Measurements from ENCODE around the gene INHBB.
"Not testable (repeated sequence)": the region's sequence is repeated elsewhere in the genome, so short reads cannot be mapped to it uniquely, and the experiment has no call there.

INHBB gene

DNA sequence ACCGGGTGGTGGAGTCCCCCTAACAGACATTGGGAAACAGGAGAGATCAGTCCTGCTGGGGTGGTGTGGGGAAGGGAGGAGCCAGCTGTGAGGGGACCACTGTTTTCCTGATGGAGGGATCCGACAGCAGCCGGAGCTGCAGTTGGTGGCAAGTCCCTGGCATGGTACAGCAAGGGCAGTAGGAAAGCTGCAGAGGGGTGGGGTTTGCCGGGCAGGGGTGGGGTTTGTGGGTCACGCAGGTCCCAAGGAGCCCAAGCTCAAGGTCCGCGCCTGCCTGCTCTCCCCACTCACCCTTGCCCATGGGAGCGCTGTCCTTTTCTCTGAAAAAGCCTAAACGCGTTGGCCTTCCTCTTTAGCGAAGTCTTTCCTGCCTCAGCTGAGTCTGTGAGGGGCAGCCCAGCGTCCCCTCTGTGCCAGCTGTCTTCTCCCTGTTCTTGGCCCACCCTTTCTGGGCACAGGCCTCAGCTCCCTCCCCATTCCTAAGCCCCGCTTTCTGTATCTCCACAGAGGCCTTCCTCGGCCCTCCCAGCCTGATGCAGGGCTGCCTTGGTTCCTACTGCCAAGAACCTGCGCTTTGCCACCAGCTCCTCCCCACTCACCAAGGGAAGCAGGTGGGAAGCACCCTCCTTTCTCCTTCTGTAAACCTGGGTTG lies 29.3 kb upstream of the INHBB start:
- no peak for DNase-seq

DNA sequence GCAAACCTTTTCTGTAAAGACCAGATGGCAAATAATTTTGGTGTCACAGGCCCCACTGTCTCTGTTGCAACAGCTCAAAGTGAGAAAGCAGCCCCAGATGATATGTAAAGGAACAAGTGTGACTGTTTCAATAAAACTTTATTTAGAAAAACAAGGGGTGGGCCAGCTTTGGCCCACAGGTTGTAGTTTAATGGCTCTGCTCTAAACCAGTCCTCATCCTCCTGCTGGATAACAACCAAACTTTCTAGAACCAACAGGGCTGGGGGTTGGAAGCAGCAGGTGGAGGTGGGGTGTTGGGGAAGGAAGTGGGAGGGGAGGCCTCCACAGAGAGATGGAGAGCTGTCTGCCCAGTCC lies 28.8 kb upstream of the INHBB start:
- DNase-seq, result no peak

DNA sequence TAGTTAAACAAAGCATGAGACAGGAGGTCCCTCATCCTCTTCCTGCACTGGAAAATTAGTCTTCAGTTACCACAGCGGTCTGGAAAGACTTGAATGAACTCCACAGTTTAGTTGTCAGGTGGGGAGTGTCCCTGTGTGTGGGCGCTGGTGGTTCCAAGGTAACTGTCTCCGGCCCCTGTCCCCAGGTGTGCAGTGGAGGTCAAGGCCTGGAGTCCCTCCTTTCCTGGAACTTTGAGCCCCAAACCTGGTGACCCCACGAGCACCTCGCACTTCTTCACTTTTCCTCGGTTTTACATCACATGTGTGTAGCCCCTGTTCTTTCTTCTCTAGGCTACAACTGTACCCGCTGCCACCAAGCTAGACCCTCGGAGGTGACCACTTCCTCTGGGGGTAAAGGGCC lies 28.0 kb upstream of the INHBB start:
- DNase-seq, result no peak

DNA sequence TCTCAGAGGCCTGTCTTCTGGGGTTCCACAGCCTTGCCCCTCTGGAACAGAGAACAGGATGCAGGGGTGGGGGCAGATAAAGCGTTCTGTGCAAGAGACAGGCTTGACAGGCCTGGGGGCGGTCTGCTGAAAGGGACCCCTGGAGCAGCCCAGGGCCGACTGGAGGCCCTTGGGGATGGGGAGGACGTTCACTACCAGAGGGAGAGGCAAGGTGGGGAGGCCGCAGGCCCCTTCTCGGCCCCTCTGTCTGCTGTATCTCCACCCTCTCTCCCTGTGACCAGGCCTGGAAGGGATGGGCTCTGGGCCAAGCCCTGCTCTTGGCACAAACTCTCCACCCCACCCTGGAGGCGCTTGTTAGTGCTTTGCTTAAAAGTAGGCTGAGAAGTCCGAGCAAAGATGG lies 27.3 kb upstream of the INHBB start:
- no peak for DNase-seq

DNA sequence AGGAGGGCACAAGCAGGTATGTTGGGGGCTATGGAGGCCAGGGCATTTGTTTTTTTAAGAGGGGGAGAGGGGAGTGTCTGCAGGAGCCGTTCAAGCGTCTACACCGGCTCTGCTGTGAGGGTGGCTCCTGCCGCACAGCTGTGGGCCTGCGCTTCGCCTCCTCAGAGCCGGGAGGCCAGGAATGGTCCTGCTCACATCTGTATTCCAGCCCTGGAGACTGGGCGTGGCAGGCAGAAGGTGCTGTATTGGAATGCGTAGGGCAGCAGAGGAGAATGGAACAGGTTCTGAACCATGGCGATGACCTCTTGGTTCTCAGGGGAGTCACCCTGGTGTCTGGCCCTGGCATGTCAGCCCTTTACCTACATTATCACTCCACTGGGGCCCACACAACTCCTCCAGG lies 26.8 kb upstream of the INHBB start:
- no peak for DNase-seq

DNA sequence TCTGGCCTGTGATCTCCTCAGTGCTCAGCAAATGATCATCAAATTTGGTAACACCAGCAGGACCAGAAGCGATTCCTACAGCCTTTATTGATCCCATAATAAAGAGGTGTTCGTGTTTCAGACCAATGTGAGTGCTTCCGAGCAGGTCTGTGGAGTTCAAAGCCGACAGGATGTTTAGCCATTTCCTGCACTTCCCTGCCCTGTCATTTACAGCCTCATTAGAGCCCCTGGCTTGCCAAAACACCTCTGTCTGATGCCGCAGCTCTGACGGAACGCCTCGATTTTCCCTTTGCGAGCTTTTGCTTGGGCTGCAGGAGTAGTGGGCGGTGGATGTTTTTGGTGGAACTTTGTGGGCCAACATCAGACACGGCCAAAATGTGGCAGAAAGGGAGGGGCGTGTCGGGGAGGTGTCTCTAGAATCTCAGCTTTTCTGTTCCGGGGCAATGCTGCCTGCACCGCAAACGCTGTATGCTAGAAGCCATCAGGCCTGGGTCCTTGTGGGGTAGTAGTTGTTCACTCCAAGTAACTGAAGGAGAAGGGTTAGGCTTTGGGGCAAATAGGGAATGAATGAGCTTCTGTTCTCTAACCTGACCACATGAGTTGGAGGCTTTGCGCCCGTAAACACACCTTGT lies 26.1 kb upstream of the INHBB start:
- DNase-seq, result no peak

DNA sequence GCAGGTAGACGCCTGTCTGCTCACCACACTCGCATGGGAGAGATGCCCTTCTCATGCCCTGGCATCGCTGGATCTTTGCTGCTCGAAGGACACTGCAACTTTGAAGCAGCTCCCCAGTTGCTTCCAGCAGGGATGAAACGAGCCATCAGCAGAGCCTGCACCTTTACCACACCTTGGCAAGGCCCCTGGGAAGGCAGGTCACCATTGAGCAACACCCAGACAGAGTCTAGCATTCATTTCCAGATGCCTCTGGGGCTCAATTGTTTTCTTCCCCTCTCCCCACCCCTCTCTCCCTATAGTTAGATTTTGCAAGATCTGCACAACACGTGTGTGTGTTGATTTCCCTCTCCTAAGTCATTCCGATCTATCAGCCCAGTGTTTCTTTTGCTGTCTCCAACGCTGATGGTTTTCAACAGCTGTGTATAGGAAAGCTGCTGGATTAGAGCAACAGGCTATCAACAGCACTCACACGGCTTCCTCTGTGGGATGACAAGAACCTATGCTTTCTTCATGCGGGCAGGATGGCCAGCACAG lies 25.6 kb upstream of the INHBB start:
- DNase-seq, result no peak

DNA sequence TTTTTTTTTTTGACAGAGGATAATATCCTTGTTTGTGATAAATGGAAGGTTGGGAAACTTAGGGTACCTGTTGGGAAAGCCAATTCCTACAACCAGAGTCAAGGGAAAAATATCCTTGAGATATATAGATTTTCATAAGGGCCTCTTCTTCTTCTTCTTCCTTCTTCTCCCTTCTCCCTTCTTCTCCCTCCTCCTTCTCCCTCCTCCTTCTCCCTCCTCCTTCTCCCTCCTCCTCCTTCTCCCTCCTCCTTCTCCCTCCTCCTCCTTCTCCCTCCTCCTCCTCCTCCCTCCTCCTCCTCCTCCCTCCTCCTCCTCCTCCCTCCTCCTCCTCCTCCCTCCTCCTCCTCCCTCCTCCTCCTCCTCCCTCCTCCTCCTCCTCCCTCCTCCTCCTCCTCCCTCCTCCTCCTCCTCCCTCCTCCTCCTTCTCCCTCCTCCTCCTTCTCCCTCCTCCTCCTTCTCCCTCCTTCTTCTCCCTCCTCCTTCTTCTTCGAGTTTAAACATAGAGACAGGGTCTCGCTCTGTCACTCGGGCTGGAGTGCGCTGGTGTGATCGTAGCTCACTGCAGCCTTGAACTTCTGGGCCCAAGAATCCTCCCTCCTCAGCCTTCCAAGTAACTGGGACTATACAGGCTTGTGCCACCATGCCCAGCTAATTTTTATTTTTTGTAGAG lies 24.9 kb upstream of the INHBB start:
- DNase-seq, result not testable (repeated sequence)

DNA sequence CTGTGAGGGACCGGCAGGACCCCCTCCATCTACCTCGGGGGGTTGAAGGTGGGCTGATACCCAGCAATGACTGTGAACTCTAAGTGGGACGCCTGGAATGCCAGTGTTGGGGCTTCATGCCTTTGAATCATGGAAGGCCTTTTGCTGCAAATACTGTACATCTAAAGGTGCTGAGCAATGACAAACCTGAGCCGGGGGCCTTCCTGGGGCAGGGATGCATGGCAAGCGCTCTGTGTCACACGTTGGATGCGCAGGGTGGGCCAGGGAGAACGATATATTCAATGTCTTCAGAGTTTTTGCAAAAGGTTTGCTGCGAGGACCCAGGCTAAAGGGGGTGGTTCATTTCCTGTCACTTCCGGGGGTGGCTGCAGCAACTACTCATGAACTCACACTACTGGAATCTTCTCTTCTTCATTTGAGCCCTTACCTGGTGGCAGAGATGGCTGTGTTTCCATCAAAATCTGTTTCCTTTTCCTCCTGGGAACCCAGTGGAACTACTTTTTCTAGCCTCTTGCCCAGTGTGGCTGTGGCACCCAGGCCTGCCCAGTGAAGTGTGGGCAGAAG lies 24.1 kb upstream of the INHBB start:
- DNase-seq, result no peak

DNA sequence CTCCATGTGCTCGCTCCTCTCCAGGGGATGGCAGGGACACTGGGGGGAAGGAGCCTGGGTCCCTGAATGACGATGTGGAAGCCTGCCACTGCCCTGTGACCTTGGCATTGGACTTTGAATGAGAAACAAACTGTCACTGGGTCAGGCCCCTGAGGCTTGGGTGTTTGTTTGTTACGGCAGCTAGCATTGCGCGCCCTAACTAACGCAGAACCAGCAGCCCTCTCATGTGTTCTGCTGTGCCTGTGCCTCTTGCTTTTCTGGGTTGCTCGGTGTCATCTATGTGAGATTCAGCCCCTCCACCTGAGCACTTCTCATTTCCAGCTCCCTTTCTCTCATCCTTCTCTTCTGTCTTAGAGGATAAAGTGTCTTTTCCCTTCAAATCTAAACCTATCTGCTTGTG lies 23.6 kb upstream of the INHBB start:
- no peak for DNase-seq

DNA sequence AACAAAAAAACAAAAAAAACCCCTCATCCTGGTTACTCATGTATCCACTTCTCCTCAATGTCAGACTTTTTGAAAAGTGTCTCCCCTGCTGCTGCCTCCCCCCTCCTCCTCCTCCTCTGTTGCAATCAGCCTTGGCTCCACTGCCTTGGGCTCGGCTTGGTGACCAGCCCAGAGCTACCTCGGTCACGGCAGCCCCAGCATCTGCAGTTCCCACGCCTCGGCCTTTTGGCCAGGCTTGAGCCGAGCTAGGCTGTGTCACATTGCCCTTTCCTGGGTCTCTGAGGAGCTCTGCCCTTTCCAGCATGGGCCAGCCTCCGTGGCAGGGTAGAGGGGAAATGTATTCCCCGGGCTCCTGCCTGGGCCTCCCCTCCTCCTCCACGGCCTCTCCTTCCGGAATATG lies 22.7 kb upstream of the INHBB start:
- no peak for DNase-seq

DNA sequence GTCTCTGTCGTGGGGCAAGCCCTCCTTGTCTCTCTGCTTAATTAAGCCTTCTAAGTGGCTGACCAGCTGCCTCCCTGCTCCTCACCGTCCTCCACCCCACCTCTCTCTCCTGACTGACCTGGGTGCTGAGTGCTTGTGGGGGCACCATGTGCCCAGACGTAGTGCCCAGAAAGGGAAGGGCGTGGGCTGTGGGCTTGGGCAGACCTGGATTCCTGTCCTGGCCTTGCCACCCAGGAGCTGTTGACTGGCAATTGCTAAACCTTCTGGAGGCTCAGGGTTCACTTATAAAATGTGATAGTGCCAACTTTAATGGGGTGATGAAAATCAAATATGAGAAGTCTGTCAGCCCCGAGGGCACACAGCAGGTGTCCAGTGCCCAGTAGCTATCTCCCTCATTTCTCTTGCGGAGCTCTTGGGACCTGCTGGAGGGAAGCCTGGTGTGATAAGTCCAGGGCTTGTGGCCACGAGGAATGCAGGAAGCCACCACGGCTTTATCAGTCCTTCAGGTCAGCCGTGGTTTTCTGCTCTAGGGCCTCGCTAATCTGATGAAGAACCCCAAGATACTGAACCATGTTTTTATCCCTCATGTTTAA lies 22.0 kb upstream of the INHBB start:
- DNase-seq, result no peak

DNA sequence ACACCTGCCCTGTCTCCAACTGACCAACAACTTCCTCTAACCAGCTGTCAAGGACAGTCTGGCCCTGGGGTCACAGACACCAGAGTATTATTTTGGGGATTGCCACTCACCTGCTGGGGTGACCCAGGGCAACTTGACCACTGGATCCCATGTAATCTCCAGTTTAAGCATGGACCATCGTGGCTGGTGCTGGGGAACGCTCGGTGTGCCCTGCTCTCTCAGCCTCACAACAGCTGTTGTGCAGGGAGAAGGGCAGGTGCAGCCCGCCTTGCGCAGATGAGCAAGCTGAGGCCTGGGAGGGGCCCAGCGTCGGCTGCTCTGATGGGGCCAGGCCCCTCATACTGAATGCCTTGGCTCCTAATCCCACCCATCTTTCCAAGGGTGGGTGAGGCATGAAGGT lies 21.0 kb upstream of the INHBB start:
- no peak for DNase-seq

DNA sequence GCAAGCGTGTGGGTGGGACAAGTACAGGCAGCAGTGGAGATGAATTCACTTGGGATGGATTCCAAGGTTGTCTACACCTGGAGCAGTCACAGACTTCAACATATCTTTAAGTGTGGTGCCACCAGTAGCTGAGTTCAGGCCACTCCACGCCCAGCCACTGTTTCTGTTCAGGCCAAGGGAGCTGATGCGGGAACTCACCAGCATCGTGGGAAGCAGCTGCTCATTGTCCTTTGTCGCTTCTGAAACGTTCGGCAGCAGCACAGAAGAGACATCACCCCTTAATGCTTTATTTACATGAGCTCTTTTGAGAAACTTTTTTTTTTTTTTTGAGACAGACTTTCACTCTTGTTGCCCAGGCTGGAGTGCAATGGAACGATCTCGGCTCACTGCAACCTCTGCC lies 19.9 kb upstream of the INHBB start:
- no peak for DNase-seq

DNA sequence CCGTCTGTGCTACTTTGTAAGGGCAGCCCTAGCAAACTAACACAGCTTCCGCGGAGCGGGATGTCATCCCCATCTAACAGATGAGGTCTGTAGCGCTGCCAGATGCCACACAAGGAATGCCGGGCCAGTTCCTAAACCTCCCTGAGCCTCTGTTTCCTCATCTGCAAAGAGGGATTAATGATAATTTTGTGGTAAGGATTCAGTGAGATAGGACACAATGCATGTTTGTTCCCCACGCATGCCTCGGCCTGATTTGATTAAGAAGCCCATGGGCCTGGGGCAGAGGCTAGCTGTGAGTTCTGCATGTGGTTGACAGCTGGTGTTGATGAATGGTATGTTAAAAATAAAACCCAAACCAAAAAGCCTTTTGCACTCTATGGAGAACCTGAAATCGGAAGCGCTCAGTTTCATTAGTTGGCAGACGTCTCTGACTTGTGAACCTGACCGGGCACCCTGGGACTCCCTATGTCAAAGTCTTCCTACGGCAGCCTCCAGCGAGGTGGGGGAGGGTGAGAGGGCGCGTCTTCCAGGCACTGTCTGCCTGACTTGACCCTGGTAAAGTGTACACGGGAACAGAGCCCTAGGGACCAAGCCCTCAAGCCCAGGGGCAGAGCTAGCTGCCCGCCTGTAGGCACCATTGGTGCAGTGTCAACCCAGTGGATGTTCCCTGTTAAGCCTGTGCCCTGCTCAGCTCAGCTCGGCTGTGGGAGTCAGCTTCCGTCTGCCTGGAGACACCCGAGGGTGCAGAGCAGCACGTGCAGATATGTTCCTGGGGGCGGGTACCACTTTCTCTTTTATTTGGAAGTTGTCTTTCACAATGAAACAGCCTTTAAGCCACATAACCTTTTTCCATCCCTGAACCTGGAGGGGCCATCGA lies 14.8 kb upstream of the INHBB start:
- DNase-seq, result no peak

DNA sequence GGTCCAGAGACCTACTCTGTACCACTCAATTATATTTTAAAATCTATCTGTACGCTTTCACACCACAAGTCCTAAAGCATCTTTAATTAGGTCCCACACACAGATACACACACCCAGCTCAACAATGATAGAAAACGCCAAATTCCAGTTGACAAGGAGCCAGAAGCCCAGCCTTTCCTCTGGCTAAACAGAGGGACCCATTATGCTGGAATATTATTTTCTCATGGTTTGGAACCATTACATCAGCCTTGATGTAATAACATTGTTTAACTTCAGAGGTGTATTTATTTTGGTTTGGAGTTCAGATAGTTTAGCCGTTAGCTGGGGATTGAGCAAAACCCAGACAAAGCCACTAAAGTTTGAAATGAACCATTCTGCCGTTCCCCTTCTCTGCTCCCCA lies 14.0 kb upstream of the INHBB start:
- no peak for DNase-seq

DNA sequence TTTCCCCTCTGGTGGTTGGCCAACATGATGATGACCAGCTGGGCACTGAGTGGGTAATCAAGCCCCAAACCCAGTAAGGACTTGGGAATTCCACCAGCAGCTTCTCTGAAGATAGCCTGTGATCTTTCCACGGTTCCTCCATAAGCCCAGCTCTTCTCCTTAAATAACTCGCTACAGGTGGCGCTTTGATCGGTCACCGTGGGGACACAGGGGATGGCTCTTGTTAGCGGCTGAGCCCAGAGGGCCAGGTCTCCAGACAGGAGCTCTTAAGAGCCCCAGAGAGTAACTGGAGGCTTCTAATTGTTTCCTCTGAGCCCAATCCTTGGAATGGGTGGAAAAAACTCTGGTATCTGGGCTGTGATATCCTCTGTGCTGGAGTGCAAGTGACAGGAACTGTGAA lies 13.6 kb upstream of the INHBB start:
- DNase-seq, result no peak

DNA sequence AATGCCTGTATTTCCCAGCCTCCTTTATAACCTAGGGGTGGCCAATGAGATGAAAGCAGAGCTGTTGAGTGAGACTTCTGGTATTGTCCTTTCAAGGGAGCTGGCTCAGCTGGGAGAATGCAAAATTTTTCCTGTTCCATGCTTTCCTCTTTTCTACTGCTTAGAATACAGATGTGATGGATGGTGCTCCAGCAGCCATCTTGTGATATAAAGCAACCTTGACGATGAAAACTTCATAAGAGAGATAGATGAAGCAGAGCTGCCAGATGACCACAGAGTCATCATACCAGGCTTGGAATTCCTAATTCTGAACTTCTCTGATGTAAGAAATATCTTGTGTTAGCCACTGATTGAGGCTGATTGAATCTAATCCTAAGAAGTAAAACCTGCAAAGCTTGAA lies 11.9 kb upstream of the INHBB start:
- no peak for DNase-seq

DNA sequence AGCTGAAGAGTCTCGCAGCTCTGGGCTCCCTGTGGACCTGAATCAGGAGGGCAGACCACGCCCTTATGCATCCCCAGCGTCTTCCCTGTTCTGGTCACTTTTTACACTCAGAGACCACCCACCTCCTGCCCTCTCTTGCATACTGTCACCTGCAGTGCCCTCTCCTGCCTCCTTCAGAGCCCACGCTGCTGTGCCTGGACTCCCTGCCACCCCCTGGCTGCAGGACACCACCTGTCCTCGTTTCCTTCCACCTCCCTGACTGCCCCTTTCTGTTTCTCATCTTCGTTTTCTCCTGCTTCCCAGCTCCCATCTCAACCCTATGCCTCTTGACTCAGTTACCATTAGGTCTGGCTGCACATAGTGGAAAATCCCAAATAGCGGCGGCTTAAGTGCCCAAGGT lies 9.2 kb upstream of the INHBB start:
- no peak for DNase-seq

DNA sequence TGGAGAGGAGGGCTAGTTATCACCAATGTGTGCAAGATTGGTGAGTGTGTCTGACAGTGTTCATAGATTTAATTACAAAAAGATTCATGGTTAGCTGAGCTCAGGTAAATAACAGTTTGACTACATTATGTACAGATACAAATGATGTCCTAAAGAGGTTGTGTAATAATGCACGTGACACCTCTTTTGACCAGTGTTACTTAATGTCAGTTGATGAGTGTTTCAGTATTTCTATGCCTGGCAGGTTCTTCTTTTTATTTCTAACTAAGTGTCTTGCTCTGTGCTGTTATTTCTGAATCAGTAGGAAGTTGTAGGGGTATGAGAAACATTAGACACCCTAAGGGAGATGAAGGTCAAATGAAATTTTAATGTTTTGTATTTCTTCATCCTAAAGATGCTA lies 7.9 kb upstream of the INHBB start:
- no peak for DNase-seq

DNA sequence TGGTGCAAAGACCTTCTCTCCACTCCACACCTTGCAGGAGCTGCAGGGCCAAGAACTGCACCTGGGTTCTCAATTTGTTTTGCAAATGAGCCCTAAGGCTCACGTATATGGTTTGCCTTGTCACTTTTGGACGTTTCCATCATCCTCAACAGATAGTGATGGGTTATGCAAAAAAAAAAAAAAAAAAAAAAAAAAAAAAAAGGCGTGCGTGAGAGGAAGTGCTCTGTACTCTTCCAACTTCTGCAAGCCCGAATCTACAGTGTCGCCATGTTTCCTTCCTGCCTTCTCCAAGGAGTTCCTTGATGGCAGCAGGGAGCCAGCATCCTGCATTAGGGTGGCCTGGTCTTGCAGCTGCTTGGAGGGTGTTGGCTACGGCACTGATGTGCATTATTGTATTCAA lies 4.0 kb upstream of the INHBB start:
- no peak for DNase-seq

DNA sequence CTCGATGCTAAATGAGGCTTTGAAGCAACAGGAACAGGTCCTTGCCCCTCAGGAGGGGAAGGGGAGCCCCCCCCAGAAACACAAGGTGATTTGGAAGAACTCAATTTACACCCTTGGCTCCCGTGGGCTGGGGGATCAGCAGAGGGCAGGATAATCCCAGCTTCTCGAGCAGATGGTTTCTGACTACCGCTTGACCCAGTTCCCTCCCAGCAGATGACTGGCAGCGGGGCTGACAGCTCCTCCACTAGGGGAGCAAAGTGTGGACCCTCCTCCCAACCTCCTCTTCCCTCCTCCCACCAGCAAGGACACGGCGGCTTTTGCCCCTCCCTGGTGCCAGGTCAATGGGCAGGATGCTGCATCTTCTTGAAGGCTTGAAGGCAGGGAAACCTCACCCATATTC lies 3.5 kb upstream of the INHBB start:
- no peak for DNase-seq

DNA sequence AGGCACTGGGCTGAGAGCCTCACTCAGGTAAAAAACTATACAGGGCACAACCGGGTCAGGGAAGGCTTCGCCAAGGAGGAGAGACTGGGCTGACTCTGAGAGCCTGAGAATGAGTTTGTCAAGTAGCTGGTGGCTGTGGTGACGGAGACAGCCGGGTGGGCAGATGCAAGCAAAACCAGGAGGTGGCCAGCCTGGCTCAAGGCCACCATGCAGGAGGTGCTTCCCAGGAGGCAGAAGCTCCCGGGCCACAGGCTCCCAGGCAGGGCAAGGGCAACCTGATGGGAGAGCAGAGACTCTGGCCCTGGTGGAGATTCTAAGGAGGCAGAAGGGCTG lies 2.9 kb upstream of the INHBB start:
- DNase-seq, result no peak

Data from activated CD4-positive, alpha-beta T cell treated with anti-CD3 and anti-CD28 coated beads, Interleukin-2, amount 50 U/mL, for 1 hour (primary cell).